HG03135 (cell line): ENCODE data around the gene ST14.

ENCODE experiments used
- ATAC-seq: cut with Tn5 transposase; IDR thresholded peaks from one replicate; pipeline ENCODE4 v1.9.1; 2021; ENCODE audit warnings: mild to moderate bottlenecking, moderate library complexity; ENCODE audit not compliant: unreplicated experiment

The ST14 gene

GRCh38 chr11:130159657-130160497, at the start of gene ST14:
Gene ST14 (plus strand): TSS chr11:130159782. CDS start chr11:130159980, 198 bp downstream.
- no peak for ATAC-seq

GRCh38 chr11:130110339-130111108, 49.1 kb upstream of the ST14 start:
- ATAC-seq: no peak

GRCh38 chr11:130112071-130112830, 47.3 kb upstream of the ST14 start:
- ATAC-seq: no peak

- no peak for ATAC-seq
These were observed 45.3 kb upstream of the ST14 start for GRCh38 chr11:130114281-130114680.

GRCh38 chr11:130114726-130115125, 44.9 kb upstream of the ST14 start:
- no peak for ATAC-seq

GRCh38 chr11:130115218-130115617, 44.4 kb upstream of the ST14 start:
- ATAC-seq: no peak

GRCh38 chr11:130118165-130118564, 41.4 kb upstream of the ST14 start:
- ATAC-seq: peak; percentile 86

GRCh38 chr11:130118636-130119387, 40.8 kb upstream of the ST14 start:
- peak; percentile 50 for ATAC-seq

- no peak for ATAC-seq
These were observed 39.5 kb upstream of the ST14 start for GRCh38 chr11:130120045-130120444.

- no peak for ATAC-seq
These were observed 38.1 kb upstream of the ST14 start for GRCh38 chr11:130121445-130121978.

GRCh38 chr11:130122141-130122575, 37.4 kb upstream of the ST14 start:
- ATAC-seq: no peak

- no peak for ATAC-seq
These were observed 36.1 kb upstream of the ST14 start for GRCh38 chr11:130123414-130124040.

- ATAC-seq: no peak
These were observed 35.5 kb upstream of the ST14 start for GRCh38 chr11:130124096-130124495.

GRCh38 chr11:130125638-130126037, 33.9 kb upstream of the ST14 start:
- no peak for ATAC-seq

- ATAC-seq: no peak
These were observed 33.1 kb upstream of the ST14 start for GRCh38 chr11:130126516-130126915.

- no peak for ATAC-seq
These were observed 32.1 kb upstream of the ST14 start for GRCh38 chr11:130127509-130127908.

- no peak for ATAC-seq
These were observed 31.0 kb upstream of the ST14 start for GRCh38 chr11:130128626-130129025.

- ATAC-seq: no peak
These were observed 29.7 kb upstream of the ST14 start for GRCh38 chr11:130129922-130130321.

GRCh38 chr11:130131961-130132850, 27.4 kb upstream of the ST14 start:
- ATAC-seq: peak; percentile 70
